Measurements from ENCODE around the gene FBLIM1. TPM values are rescaled to one million over a fixed set of nuclear protein-coding genes. Genes with fewer than 3 reads are reported as not detected.

Gene FBLIM1
- total and polyA plus RNA-seq, 2 donors from 2014 or later = 16.6 to 89.3 TPM

GRCh38 chr1:15726508-15726907 lies 32.1 kb upstream of the FBLIM1 start:
- DNase-seq = no peak
- intact Hi-C loops (cut with DNase I) = no loop called here
- no peak for FAIRE-seq
- Histone ChIP-seq H3K9me3 (ENCODE audit: control insufficient read depth in 2 of 3, insufficient read depth in 1 of 3, low read length in 3 of 3) (no peaks in the 10 kb centered on the region), H3K9ac (ENCODE audit: low read length in 3 of 3) (no peak overlapping the region), H3K4me3 (ENCODE audit: low read length in 3 of 3) (no peak overlapping the region), H3K36me3 (ENCODE audit: control insufficient read depth in 2 of 3, insufficient read depth in 3 of 3, low read length in 3 of 3) (peaks cover 2 to 51% (median 22%) of the 10 kb centered on the region in 3 donors), H3K27ac (ENCODE audit: low read depth in 2 of 2, low read length in 2 of 2) (no peak overlapping the region), H3K4me1 (ENCODE audit: control insufficient read depth in 2 of 3, insufficient read depth in 2 of 3, low read depth in 1 of 3, low read length in 3 of 3) (no peaks in the 10 kb centered on the region), H3K27me3 (ENCODE audit: control insufficient read depth, insufficient read depth, low read length) (no peaks in the 10 kb centered on the region)
- TF ChIP-seq CTCF (IDR thresholded peaks at IDR 0.05; ENCODE audit: borderline replicate concordance, extremely low read depth, insufficient read depth) = no peak

- Histone ChIP-seq H3K36me3 (ENCODE audit: control insufficient read depth in 2 of 3, insufficient read depth in 3 of 3, low read length in 3 of 3) (peaks cover 2 to 54% (median 22%) of the 10 kb centered on the region in 3 donors), H3K27me3 (ENCODE audit: control insufficient read depth, insufficient read depth, low read length) (no peaks in the 10 kb centered on the region), H3K4me1 (ENCODE audit: control insufficient read depth in 2 of 3, insufficient read depth in 2 of 3, low read depth in 1 of 3, low read length in 3 of 3) (no peaks in the 10 kb centered on the region), H3K4me3 (ENCODE audit: low read length in 3 of 3) (no peak overlapping the region), H3K9me3 (ENCODE audit: control insufficient read depth in 2 of 3, insufficient read depth in 1 of 3, low read length in 3 of 3) (no peaks in the 10 kb centered on the region), H3K9ac (ENCODE audit: low read length in 3 of 3) (no peak overlapping the region), H3K27ac (ENCODE audit: low read depth in 2 of 2, low read length in 2 of 2) (no peak overlapping the region)
- FAIRE-seq = no peak
- DNase-seq = peak in 1 of 5 donors; percentile 75
- intact Hi-C loops (cut with DNase I) = no loop called here
- no peak for TF ChIP-seq CTCF (IDR thresholded peaks at IDR 0.05; ENCODE audit: borderline replicate concordance, extremely low read depth, insufficient read depth)
Measured at GRCh38 chr1:15727021-15727420, 31.6 kb upstream of the FBLIM1 start.

GRCh38 chr1:15727424-15727823 lies 31.2 kb upstream of the FBLIM1 start:
- Histone ChIP-seq H3K4me1 (ENCODE audit: control insufficient read depth in 2 of 3, insufficient read depth in 2 of 3, low read depth in 1 of 3, low read length in 3 of 3) (no peaks in the 10 kb centered on the region), H3K27ac (ENCODE audit: low read depth in 2 of 2, low read length in 2 of 2) (no peak overlapping the region), H3K27me3 (ENCODE audit: control insufficient read depth, insufficient read depth, low read length) (no peaks in the 10 kb centered on the region), H3K9me3 (ENCODE audit: control insufficient read depth in 2 of 3, insufficient read depth in 1 of 3, low read length in 3 of 3) (no peaks in the 10 kb centered on the region), H3K4me3 (ENCODE audit: low read length in 3 of 3) (no peak overlapping the region), H3K9ac (ENCODE audit: low read length in 3 of 3) (no peak overlapping the region), H3K36me3 (ENCODE audit: control insufficient read depth in 2 of 3, insufficient read depth in 3 of 3, low read length in 3 of 3) (peaks cover 2 to 58% (median 22%) of the 10 kb centered on the region in 3 donors)
- no peak for DNase-seq
- TF ChIP-seq CTCF (IDR thresholded peaks at IDR 0.05; ENCODE audit: borderline replicate concordance, extremely low read depth, insufficient read depth) = no peak
- intact Hi-C loops (cut with DNase I) = no loop called here
- no peak for FAIRE-seq

Data from kidney (tissue), 14 donors.